ENCODE results near the gene FMNL1.

Gene FMNL1

GRCh38 chr17:45221081-45222013 is at the start of gene FMNL1:
Gene FMNL1 (plus strand): TSS chr17:45221885. CDS start chr17:45222125, 240 bp downstream.
- DNase-seq (ENCODE audit: low spot score in 2 of 2) (peak in 1 of 2 donors; percentile 49), ATAC-seq (replicated peaks; ENCODE audit: extremely low read depth, poor library complexity, severe bottlenecking) (peak; percentile 11)
- H3K27me3 Mint-ChIP-seq, result no peaks in the 10 kb centered on the region
- H3K36me3 Mint-ChIP-seq (ENCODE audit: insufficient read depth), result peaks cover 31% of the 10 kb centered on the region
- peak within 1 kb of the TSS; percentile 99 for H3K27ac Mint-ChIP-seq (ENCODE audit: low read depth)
- H3K4me3 Mint-ChIP-seq, result peak within 1 kb of the TSS; percentile 91
- H3K9me3 Mint-ChIP-seq, result no peaks in the 10 kb centered on the region
- peaks cover 58% of the 10 kb centered on the region for H3K4me1 Mint-ChIP-seq

GRCh38 chr17:45172232-45172540 is 49.5 kb upstream of the FMNL1 start:
- Mint-ChIP-seq H3K9me3 (no peaks in the 10 kb centered on the region), H3K4me3 (peak overlapping the region; percentile 71), H3K4me1 (peaks cover 20% of the 10 kb centered on the region), H3K36me3 (ENCODE audit: insufficient read depth) (peaks cover 2% of the 10 kb centered on the region), H3K27ac (ENCODE audit: low read depth) (no peak overlapping the region), H3K27me3 (no peaks in the 10 kb centered on the region)
- ATAC-seq (replicated peaks; ENCODE audit: extremely low read depth, poor library complexity, severe bottlenecking) (no peak), DNase-seq (ENCODE audit: low spot score in 2 of 2) (no peak)

GRCh38 chr17:45172541-45173286 is 49.0 kb upstream of the FMNL1 start:
- H3K27me3 Mint-ChIP-seq, result no peaks in the 10 kb centered on the region
- DNase-seq (ENCODE audit: low spot score in 2 of 2), result no peak

GRCh38 chr17:45175759-45176115 is 45.9 kb upstream of the FMNL1 start:
- DNase-seq (ENCODE audit: low spot score in 2 of 2) (no peak), ATAC-seq (replicated peaks; ENCODE audit: extremely low read depth, poor library complexity, severe bottlenecking) (no peak)
- Mint-ChIP-seq H3K27ac (ENCODE audit: low read depth) (no peak overlapping the region), H3K4me3 (no peak overlapping the region), H3K27me3 (no peaks in the 10 kb centered on the region), H3K9me3 (no peaks in the 10 kb centered on the region), H3K36me3 (ENCODE audit: insufficient read depth) (peaks cover 2% of the 10 kb centered on the region), H3K4me1 (peaks cover 17% of the 10 kb centered on the region)

More at GRCh38 chr17:45172541-45173286, 49.0 kb upstream of the FMNL1 start:
- Mint-ChIP-seq H3K4me1 (peaks cover 20% of the 10 kb centered on the region), H3K9me3 (no peaks in the 10 kb centered on the region), H3K4me3 (peak overlapping the region; percentile 71), H3K27ac (ENCODE audit: low read depth) (peak overlapping the region; percentile 64), H3K36me3 (ENCODE audit: insufficient read depth) (peaks cover 2% of the 10 kb centered on the region)
- peak; percentile 69 for ATAC-seq (replicated peaks; ENCODE audit: extremely low read depth, poor library complexity, severe bottlenecking)

GRCh38 chr17:45177563-45177962 is 44.1 kb upstream of the FMNL1 start:
- no peak overlapping the region for H3K4me3 Mint-ChIP-seq
- H3K27ac Mint-ChIP-seq (ENCODE audit: low read depth), result no peak overlapping the region
- no peaks in the 10 kb centered on the region for H3K9me3 Mint-ChIP-seq
- H3K27me3 Mint-ChIP-seq, result no peaks in the 10 kb centered on the region
- peaks cover 2% of the 10 kb centered on the region for H3K36me3 Mint-ChIP-seq (ENCODE audit: insufficient read depth)
- DNase-seq (ENCODE audit: low spot score in 2 of 2), result no peak
- no peak for ATAC-seq (replicated peaks; ENCODE audit: extremely low read depth, poor library complexity, severe bottlenecking)
- H3K4me1 Mint-ChIP-seq, result peaks cover 8% of the 10 kb centered on the region

GRCh38 chr17:45184144-45184543 is 37.5 kb upstream of the FMNL1 start:
- H3K36me3 Mint-ChIP-seq (ENCODE audit: insufficient read depth), result no peaks in the 10 kb centered on the region
- no peak for ATAC-seq (replicated peaks; ENCODE audit: extremely low read depth, poor library complexity, severe bottlenecking)
- no peaks in the 10 kb centered on the region for H3K27me3 Mint-ChIP-seq
- no peaks in the 10 kb centered on the region for H3K9me3 Mint-ChIP-seq
- H3K27ac Mint-ChIP-seq (ENCODE audit: low read depth), result no peak overlapping the region
- DNase-seq (ENCODE audit: low spot score in 2 of 2), result no peak
- no peak overlapping the region for H3K4me3 Mint-ChIP-seq
- H3K4me1 Mint-ChIP-seq, result no peaks in the 10 kb centered on the region

DNA sequence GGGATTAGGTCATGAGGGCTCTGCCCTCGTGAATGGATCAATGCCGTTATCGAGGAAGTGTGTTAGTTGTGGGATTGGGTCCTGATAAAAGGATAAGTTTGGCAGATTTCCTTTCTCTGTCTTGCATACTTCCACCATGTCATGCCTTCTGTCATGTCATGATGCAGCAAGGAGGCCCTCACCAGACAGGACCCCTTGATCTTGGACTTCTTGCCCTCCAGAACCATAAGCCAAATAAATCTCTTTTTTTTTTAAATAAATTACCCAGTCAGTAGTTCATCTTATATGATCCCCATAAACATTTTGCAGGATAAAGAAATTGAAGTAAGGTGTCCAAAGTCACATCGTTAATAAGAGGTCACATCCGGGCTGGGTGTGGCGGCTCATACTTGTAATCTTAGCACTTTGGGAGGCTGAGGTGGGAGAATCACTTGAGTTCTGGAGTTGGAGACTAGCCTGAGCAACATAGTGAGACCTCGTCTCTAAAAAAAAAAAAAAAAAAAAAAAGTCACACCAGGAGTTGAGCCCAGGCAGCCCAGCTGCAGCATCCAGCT is 34.8 kb upstream of the FMNL1 start:
- no peaks in the 10 kb centered on the region for H3K9me3 Mint-ChIP-seq
- no peak overlapping the region for H3K4me3 Mint-ChIP-seq
- no peaks in the 10 kb centered on the region for H3K27me3 Mint-ChIP-seq
- no peak overlapping the region for H3K27ac Mint-ChIP-seq (ENCODE audit: low read depth)
- DNase-seq (ENCODE audit: low spot score in 2 of 2) (no peak), ATAC-seq (replicated peaks; ENCODE audit: extremely low read depth, poor library complexity, severe bottlenecking) (no peak)
- H3K36me3 Mint-ChIP-seq (ENCODE audit: insufficient read depth), result no peaks in the 10 kb centered on the region
- H3K4me1 Mint-ChIP-seq, result no peaks in the 10 kb centered on the region

DNA sequence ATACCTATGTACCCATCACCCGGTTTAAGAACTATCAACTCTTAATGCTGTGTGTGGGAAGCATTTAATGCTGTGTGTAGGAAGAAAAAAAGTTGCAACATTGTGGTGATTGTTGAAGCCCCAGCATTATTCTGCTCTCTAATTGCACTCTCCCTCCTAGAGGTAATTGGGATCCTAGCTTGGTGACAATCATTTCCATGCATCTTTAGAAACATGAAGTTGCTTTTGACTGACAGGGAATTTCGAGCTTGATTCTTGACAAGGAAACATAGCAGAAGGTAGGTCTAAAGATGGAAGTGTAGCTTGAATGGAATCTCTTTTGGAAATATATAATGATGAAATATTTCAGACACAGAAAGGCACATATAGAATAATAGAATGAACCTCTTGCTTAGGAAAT is 32.7 kb upstream of the FMNL1 start:
- Mint-ChIP-seq H3K9me3 (no peaks in the 10 kb centered on the region), H3K27ac (ENCODE audit: low read depth) (no peak overlapping the region), H3K27me3 (no peaks in the 10 kb centered on the region), H3K36me3 (ENCODE audit: insufficient read depth) (no peaks in the 10 kb centered on the region), H3K4me3 (no peak overlapping the region), H3K4me1 (no peaks in the 10 kb centered on the region)
- DNase-seq (ENCODE audit: low spot score in 2 of 2), result no peak
- no peak for ATAC-seq (replicated peaks; ENCODE audit: extremely low read depth, poor library complexity, severe bottlenecking)

GRCh38 chr17:45190503-45191255 is 31.0 kb upstream of the FMNL1 start:
- DNase-seq (ENCODE audit: low spot score in 2 of 2), result no peak
- Mint-ChIP-seq H3K27me3 (no peaks in the 10 kb centered on the region), H3K27ac (ENCODE audit: low read depth) (no peak overlapping the region), H3K36me3 (ENCODE audit: insufficient read depth) (no peaks in the 10 kb centered on the region), H3K9me3 (no peaks in the 10 kb centered on the region), H3K4me3 (no peak overlapping the region), H3K4me1 (no peaks in the 10 kb centered on the region)
- no peak for ATAC-seq (replicated peaks; ENCODE audit: extremely low read depth, poor library complexity, severe bottlenecking)

GRCh38 chr17:45195424-45195823 is 26.3 kb upstream of the FMNL1 start:
- peaks cover 1% of the 10 kb centered on the region for H3K36me3 Mint-ChIP-seq (ENCODE audit: insufficient read depth)
- H3K4me3 Mint-ChIP-seq, result no peak overlapping the region
- no peaks in the 10 kb centered on the region for H3K27me3 Mint-ChIP-seq
- no peaks in the 10 kb centered on the region for H3K9me3 Mint-ChIP-seq
- ATAC-seq (replicated peaks; ENCODE audit: extremely low read depth, poor library complexity, severe bottlenecking) (no peak), DNase-seq (ENCODE audit: low spot score in 2 of 2) (no peak)
- no peaks in the 10 kb centered on the region for H3K4me1 Mint-ChIP-seq
- no peak overlapping the region for H3K27ac Mint-ChIP-seq (ENCODE audit: low read depth)

DNA sequence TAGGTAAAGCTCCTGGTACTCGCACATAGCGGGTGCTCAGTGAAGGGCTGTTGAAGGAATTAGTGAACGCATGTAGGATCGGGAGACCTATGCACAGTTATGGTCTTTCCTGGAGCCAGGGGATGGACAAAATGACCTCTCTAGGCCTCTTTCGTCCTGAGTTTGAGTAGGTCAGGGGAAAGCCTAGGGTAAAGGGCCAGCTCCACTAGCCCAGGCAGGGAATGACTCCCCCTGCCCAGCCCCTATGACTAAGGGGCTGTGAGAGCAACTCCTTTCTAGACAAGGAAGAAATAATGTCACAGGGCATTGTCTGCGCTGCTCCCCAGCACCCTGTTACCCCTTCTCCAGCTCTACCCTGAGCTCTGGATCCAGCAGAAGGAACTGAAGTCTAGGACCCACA is 24.6 kb upstream of the FMNL1 start:
- Mint-ChIP-seq H3K36me3 (ENCODE audit: insufficient read depth) (peaks cover 1% of the 10 kb centered on the region), H3K4me1 (no peaks in the 10 kb centered on the region), H3K27ac (ENCODE audit: low read depth) (no peak overlapping the region), H3K27me3 (no peaks in the 10 kb centered on the region), H3K9me3 (no peaks in the 10 kb centered on the region), H3K4me3 (no peak overlapping the region)
- no peak for ATAC-seq (replicated peaks; ENCODE audit: extremely low read depth, poor library complexity, severe bottlenecking)
- DNase-seq (ENCODE audit: low spot score in 2 of 2), result no peak

DNA sequence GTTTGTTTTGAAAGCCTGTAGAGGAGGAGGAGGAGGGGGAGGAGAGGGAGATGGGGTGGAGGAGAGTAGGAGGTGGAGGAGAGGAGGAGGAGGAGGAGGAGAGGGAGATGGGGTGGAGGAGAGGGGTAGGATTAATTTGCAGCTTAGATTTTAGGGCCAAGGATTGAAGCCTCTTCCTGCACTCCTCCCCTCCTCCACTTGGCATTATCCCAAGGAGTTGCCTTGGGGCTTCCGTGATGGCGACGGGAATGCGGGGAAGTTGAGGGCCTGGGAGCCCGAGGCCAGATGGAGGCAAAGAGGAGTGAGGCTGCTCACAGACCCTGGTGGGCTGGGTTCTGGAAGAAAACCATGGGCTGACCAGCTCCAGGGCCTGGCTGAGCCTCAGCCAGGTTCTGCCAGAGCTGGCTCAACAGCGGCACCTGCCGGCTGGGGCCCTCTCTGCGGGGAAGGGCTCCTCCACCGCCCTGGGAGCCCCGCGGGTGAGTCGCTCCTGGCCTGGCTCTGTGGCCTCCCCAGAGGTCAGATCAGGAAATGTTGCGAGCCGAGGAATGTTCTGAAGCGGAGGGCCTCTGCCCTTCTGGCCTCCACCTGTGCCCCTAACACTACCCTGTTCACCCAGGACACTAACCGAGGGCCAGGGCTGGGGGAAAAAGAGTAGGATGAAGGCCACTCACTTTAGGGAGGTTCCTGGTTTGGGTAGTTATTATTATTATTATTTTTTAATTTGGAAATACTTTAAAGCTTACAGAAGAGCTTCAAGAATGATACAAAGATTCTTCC is 23.9 kb upstream of the FMNL1 start:
- no peaks in the 10 kb centered on the region for H3K4me1 Mint-ChIP-seq
- no peaks in the 10 kb centered on the region for H3K27me3 Mint-ChIP-seq
- peak; percentile 75 to 88 for DNase-seq (ENCODE audit: low spot score in 2 of 2)
- no peak overlapping the region for H3K27ac Mint-ChIP-seq (ENCODE audit: low read depth)
- H3K9me3 Mint-ChIP-seq, result no peaks in the 10 kb centered on the region
- H3K36me3 Mint-ChIP-seq (ENCODE audit: insufficient read depth), result peaks cover 1% of the 10 kb centered on the region
- peak; percentile 89 for ATAC-seq (replicated peaks; ENCODE audit: extremely low read depth, poor library complexity, severe bottlenecking)
- H3K4me3 Mint-ChIP-seq, result no peak overlapping the region
